K562 (cell line): ENCODE results near the gene FBXO10. TPM values are rescaled to one million over a fixed set of nuclear protein-coding genes. Genes with fewer than 3 reads are reported as not detected.

Experiments
- BHLHE40 ChIP-seq: IDR thresholded peaks from 2 replicates; pipeline ENCODE4 v1.6.1; 2011; ENCODE audit warnings: low read length, improper control_type of control experiment
- CEBPG ChIP-seq, 3 experiments: fragments of 200-800 bp in 1 of 3; sonication (Bioruptor generic) in 1 of 3; sonication (generic) in 1 of 3; formaldehyde crosslinking in 1 of 3; IDR thresholded peaks in 2 of 3; conservative IDR thresholded peaks in 1 of 3; 2 replicates each; pipeline versions ENCODE4 v1.6.1 to v1.8.0; 2016 to 2022; ENCODE audit warnings: missing compliant biosample characterization in 2 of 3, missing genetic modification characterization in 2 of 3, mild to moderate bottlenecking in 1 of 3, missing genetic modification reagents in 1 of 3
- CHD1 ChIP-seq: fragments of 200-600 bp; sonication (generic); IDR thresholded peaks from one replicate; pipeline ENCODE4 v1.6.1; 2012; ENCODE audit warnings: mild to moderate bottlenecking, moderate library complexity, low read length, inconsistent platforms
- ESRRA ChIP-seq: fragments of 450-650 bp; IDR thresholded peaks from 2 replicates; pipeline ENCODE4 v1.6.1; 2014; ENCODE audit warnings: low read depth, mild to moderate bottlenecking, moderate library complexity, borderline replicate concordance
- HDGF ChIP-seq: fragments of 450-650 bp; IDR thresholded peaks from 2 replicates; pipeline ENCODE4 v1.6.1; 2016
- SIN3A ChIP-seq, 2 experiments: fragments of 150-350 bp in 1 of 2; IDR thresholded peaks; 2 replicates each; pipeline ENCODE4 v1.6.1; 2011 to 2016; ENCODE audit warnings: borderline replicate concordance in 2 of 2, low read depth in 2 of 2, low read length in 2 of 2, mild to moderate bottlenecking in 2 of 2, moderate library complexity in 2 of 2; ENCODE audit not compliant: control insufficient read depth in 1 of 2
- SMARCA5 ChIP-seq: fragments of 450-650 bp; IDR thresholded peaks from 2 replicates; pipeline ENCODE4 v1.6.1; 2016
- TRIM24 ChIP-seq, 2 experiments: fragments of 450-650 bp; IDR thresholded peaks; 2 replicates each; pipeline ENCODE4 v1.6.1; 2016
- YY1 ChIP-seq, 3 experiments: IDR thresholded peaks; 2 replicates each; pipeline ENCODE4 v1.6.1; 2011; ENCODE audit warnings: low read length in 2 of 3, mild to moderate bottlenecking in 2 of 3, moderate library complexity in 2 of 3, borderline replicate concordance in 1 of 3, control low read depth in 1 of 3, low read depth in 1 of 3; ENCODE audit not compliant: insufficient read depth in 3 of 3, insufficient replicate concordance in 2 of 3, control insufficient read depth in 1 of 3, insufficient read length in 1 of 3; ENCODE audit errors: extremely low read depth in 1 of 3
- polyA plus RNA-seq, 8 experiments: library from polyadenylated mRNA; depleted of rRNA in 4 of 8; stranded (reverse) in 5 of 8; unstranded in 3 of 8; fragments of >200 nt; fragmentation: Nextera tagmentation in 2 of 8; fragmentation: Illumina TruSeq in 1 of 8; extraction: Ambion mirVana in 2 of 8; extraction: Trizol in 1 of 8; gene quantifications; 2 replicates each; pipeline versions ENCODE4 v1.2.1 to v1.2.3, GENCODE V29; 2011 to 2014; ENCODE audit warnings: inconsistent platforms in 1 of 8, missing spikeins in 1 of 8
- total RNA-seq, 7 experiments: library from RNA; depleted of rRNA in 6 of 7; stranded (reverse); fragments of >200 nt in 6 of 7; fragmentation: Illumina TruSeq in 2 of 7; extraction: Trizol in 2 of 7; gene quantifications; 2 replicates each; pipeline versions ENCODE4 v1.2.1 to v1.2.3, GENCODE V29; 2011 to 2021; ENCODE audit warnings: low replicate concordance in 1 of 7
- TF ChIP-seq, protein P1 (sequence below), 2 experiments: fragments of 450-650 bp in 1 of 2; sonication (generic) in 1 of 2; formaldehyde crosslinking in 1 of 2; IDR thresholded peaks; 2 replicates each; pipeline versions ENCODE4 v1.7.1 to v1.9.0; 2016 to 2022; ENCODE audit warnings: inconsistent platforms in 1 of 2, mild to moderate bottlenecking in 1 of 2, missing genetic modification reagents in 1 of 2
- TF ChIP-seq, protein P2 (sequence below): fragments of 450-650 bp; formaldehyde crosslinking; conservative IDR thresholded peaks from 2 replicates; pipeline ENCODE4 v1.4.0; 2022; ENCODE audit warnings: mild to moderate bottlenecking, missing genetic modification characterization

FBXO10 gene
- total and polyA plus RNA-seq, 9 of the 15 experiments (the other 6 are each of a cell fraction or from before 2014, with no cell fraction given): 0.84 to 9.9 (median 6.0) TPM

DNA sequence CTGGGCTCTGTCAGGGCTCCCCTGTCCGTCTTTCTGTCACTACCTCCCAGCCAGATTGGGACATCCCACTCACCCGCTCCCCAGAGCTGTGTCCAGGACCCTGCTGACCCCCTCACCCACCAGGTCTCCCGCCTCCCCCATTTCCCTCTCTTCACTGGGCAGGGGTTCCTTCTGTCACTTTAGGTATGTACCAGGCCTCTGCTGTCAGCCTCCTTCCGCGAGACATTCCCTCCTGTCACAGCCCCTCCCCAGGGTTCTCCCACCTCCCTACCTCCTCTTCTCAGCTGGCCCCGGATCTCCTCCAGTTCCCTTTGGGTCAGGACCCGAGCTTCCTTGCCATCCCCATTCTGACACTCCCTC lies 89.9 kb downstream of the FBXO10 start (continued):
- TF ChIP-seq, protein P1, sequence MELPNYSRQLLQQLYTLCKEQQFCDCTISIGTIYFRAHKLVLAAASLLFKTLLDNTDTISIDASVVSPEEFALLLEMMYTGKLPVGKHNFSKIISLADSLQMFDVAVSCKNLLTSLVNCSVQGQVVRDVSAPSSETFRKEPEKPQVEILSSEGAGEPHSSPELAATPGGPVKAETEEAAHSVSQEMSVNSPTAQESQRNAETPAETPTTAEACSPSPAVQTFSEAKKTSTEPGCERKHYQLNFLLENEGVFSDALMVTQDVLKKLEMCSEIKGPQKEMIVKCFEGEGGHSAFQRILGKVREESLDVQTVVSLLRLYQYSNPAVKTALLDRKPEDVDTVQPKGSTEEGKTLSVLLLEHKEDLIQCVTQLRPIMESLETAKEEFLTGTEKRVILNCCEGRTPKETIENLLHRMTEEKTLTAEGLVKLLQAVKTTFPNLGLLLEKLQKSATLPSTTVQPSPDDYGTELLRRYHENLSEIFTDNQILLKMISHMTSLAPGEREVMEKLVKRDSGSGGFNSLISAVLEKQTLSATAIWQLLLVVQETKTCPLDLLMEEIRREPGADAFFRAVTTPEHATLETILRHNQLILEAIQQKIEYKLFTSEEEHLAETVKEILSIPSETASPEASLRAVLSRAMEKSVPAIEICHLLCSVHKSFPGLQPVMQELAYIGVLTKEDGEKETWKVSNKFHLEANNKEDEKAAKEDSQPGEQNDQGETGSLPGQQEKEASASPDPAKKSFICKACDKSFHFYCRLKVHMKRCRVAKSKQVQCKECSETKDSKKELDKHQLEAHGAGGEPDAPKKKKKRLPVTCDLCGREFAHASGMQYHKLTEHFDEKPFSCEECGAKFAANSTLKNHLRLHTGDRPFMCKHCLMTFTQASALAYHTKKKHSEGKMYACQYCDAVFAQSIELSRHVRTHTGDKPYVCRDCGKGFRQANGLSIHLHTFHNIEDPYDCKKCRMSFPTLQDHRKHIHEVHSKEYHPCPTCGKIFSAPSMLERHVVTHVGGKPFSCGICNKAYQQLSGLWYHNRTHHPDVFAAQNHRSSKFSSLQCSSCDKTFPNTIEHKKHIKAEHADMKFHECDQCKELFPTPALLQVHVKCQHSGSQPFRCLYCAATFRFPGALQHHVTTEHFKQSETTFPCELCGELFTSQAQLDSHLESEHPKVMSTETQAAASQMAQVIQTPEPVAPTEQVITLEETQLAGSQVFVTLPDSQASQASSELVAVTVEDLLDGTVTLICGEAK (IDR thresholded peaks at IDR 0.05): 0 out of 2 replicates have a peak, but pooled peaks have one; percentile 34
- TF ChIP-seq, protein P1 (CRISPR knock-in tag; IDR thresholded peaks at IDR 0.05): no peak
- TF ChIP-seq TRIM24 (IDR thresholded peaks at IDR 0.05): no peak
- no peak for TF ChIP-seq SIN3A (IDR thresholded peaks at IDR 0.05; ENCODE audit: borderline replicate concordance in 2 of 2, control insufficient read depth in 1 of 2, low read depth in 2 of 2, low read length in 2 of 2)
- 0 out of 2 replicates have a peak, but pooled peaks have one; percentile 62 for TF ChIP-seq HDGF
- TF ChIP-seq ESRRA: no peak
- TF ChIP-seq YY1 (IDR thresholded peaks at IDR 0.05; ENCODE audit: borderline replicate concordance in 1 of 3, control insufficient read depth in 1 of 3, extremely low read depth in 1 of 3, insufficient read depth in 3 of 3, insufficient read length in 1 of 3, insufficient replicate concordance in 2 of 3, low read depth in 1 of 3, low read length in 2 of 3): no peak
- peak; percentile 39; the same call in 1 of the 2 replicates for TF ChIP-seq SMARCA5
- TF ChIP-seq BHLHE40: no peak
- peak; percentile 76 for TF ChIP-seq CHD1
- no peak for TF ChIP-seq CEBPG (CRISPR knock-in tag; IDR thresholded peaks at IDR 0.05)
- TF ChIP-seq CEBPG (tag; conservative IDR thresholded peaks at IDR 0.05 in 1 of 2, IDR thresholded peaks at IDR 0.05 in 1 of 2): no peak
- TF ChIP-seq, protein P2, sequence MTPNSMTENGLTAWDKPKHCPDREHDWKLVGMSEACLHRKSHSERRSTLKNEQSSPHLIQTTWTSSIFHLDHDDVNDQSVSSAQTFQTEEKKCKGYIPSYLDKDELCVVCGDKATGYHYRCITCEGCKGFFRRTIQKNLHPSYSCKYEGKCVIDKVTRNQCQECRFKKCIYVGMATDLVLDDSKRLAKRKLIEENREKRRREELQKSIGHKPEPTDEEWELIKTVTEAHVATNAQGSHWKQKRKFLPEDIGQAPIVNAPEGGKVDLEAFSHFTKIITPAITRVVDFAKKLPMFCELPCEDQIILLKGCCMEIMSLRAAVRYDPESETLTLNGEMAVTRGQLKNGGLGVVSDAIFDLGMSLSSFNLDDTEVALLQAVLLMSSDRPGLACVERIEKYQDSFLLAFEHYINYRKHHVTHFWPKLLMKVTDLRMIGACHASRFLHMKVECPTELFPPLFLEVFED (CRISPR knock-in tag): 0 out of 2 replicates have a peak, but pooled peaks have one; percentile 8
